Right lobe of liver (tissue), 4 donors: ENCODE measurements around the gene PYGM.

Experiments used
- POLR2A ChIP-seq: fragments of 450-650 bp; IDR thresholded peaks from one replicate; pipeline ENCODE4 v1.6.1; 2017; ENCODE audit warnings: antibody characterized with exemption, mild to moderate bottlenecking
- TF ChIP-seq, protein P1 (sequence below), 4 donors: fragments of 200-600 bp in 3 of 4; fragments of 450-650 bp in 1 of 4; IDR thresholded peaks; one replicate each; pipeline versions ENCODE4 v1.5.1 to v1.8.0; 2016 to 2022; ENCODE audit warnings: antibody characterized with exemption in 4 of 4, mild to moderate bottlenecking in 2 of 4
- donor health status: DM: no; HTN: no; CAD: no.
- donor health status: DM: no; HTN: no; CAD: no.
- donor health status: DM: no; HTN: yes; CAD: no.

DNA sequence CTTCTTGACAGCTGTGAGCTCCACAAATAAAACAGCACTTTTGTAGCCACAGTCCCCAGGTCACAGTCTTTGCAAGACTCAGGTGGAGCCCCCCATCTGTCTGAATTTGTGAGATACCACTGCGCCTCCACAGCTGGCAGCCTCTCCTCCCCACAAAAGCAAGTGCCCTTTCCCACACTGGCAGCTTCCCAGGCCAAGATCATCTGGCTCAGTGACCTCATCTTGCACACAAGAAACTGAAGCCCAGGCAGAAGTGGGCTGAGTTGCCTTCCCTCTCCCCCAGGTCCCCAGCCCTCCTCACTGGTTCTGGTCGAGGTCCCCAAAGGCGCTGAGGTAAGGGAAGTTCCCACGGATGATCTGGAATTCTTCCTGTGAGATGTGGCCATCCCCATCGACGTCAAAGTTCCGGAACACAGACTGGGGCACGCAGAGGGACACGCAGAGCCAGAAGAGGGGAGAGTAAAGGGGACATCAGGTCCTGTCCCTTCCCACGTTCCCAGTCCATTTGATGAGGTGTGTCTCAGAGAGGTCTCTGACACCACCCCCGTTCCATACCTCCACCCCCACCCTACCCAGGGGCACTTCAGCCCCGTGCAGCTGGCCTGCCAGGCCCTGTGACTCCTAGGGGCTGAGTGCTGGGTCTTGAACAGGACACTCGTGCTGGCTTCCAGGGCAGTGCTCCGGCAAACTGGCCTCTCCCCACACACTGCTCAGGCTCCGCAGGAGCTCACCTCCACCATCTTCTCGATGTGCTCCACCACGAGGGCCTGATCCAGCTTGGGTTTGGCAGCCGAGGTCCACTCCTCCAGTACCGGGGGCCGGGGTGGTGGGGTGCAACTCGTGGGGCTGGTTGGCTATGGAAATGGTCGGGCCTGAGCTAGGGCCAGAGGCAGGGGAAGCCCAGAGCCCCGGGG is 24.7 kb downstream of the PYGM start:
- no peak for TF ChIP-seq POLR2A
- TF ChIP-seq, protein P1, sequence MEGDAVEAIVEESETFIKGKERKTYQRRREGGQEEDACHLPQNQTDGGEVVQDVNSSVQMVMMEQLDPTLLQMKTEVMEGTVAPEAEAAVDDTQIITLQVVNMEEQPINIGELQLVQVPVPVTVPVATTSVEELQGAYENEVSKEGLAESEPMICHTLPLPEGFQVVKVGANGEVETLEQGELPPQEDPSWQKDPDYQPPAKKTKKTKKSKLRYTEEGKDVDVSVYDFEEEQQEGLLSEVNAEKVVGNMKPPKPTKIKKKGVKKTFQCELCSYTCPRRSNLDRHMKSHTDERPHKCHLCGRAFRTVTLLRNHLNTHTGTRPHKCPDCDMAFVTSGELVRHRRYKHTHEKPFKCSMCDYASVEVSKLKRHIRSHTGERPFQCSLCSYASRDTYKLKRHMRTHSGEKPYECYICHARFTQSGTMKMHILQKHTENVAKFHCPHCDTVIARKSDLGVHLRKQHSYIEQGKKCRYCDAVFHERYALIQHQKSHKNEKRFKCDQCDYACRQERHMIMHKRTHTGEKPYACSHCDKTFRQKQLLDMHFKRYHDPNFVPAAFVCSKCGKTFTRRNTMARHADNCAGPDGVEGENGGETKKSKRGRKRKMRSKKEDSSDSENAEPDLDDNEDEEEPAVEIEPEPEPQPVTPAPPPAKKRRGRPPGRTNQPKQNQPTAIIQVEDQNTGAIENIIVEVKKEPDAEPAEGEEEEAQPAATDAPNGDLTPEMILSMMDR (IDR thresholded peaks at IDR 0.05), result no peak
